Nephron progenitor cell (in vitro differentiated cells): ENCODE measurements around the gene CENPH.

Source experiments
- DNase-seq: peaks from one replicate; pipeline ENCODE4 v3.0.0; 2021
- H3K27ac Mint-ChIP-seq: 2 replicates; pipeline ENCODE4 v1.8.0; 2021; ENCODE audit warnings: mild to moderate bottlenecking, moderate library complexity, mixed read lengths
- H3K27me3 Mint-ChIP-seq: 2 replicates; pipeline ENCODE4 v1.8.0; 2021; ENCODE audit warnings: mild to moderate bottlenecking, low read depth, mixed read lengths; ENCODE audit not compliant: poor library complexity
- H3K36me3 Mint-ChIP-seq: 2 replicates; pipeline ENCODE4 v1.8.0; 2021; ENCODE audit warnings: low read depth, mixed read lengths
- H3K4me1 Mint-ChIP-seq: 2 replicates; pipeline ENCODE4 v1.8.0; 2021; ENCODE audit warnings: mixed read lengths
- H3K4me3 Mint-ChIP-seq: 2 replicates; pipeline ENCODE4 v1.8.0; 2021; ENCODE audit warnings: mild to moderate bottlenecking, moderate library complexity, mixed read lengths
- H3K9me3 Mint-ChIP-seq: 2 replicates; pipeline ENCODE4 v1.8.0; 2021; ENCODE audit warnings: mild to moderate bottlenecking, moderate library complexity, mixed read lengths
- TF ChIP-seq, protein P1 (sequence below): fragments of 200-600 bp; sonication (generic); IDR thresholded peaks from 2 replicates; pipeline ENCODE4 v1.5.0; 2021; ENCODE audit warnings: antibody characterized with exemption

CENPH gene

DNA sequence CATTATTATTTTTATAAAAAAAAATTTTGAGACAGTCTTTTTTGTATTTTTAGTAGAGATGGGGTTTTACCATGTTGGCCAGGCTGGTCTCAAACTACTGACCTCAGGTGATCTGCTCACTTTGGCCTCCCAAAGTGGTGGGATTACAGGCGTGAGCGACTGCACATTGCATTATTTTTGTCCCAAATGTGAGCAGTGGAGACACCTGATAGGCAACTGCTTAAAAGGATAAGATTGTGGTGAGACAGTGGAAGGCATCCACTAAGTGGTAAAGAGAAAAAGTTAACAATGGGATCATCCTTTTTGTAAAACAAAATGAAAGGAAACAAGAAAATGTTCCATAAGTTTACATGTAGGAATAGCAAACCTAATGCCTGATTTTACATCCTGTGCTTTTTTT lies 2.0 kb upstream of the CENPH start:
- Mint-ChIP-seq H3K27ac (peak overlapping the region; percentile 91), H3K27me3 (no peaks in the 10 kb centered on the region), H3K4me1 (peaks cover 15% of the 10 kb centered on the region), H3K9me3 (no peaks in the 10 kb centered on the region), H3K36me3 (peaks cover 4% of the 10 kb centered on the region), H3K4me3 (peak overlapping the region; percentile 74)
- TF ChIP-seq, protein P1, sequence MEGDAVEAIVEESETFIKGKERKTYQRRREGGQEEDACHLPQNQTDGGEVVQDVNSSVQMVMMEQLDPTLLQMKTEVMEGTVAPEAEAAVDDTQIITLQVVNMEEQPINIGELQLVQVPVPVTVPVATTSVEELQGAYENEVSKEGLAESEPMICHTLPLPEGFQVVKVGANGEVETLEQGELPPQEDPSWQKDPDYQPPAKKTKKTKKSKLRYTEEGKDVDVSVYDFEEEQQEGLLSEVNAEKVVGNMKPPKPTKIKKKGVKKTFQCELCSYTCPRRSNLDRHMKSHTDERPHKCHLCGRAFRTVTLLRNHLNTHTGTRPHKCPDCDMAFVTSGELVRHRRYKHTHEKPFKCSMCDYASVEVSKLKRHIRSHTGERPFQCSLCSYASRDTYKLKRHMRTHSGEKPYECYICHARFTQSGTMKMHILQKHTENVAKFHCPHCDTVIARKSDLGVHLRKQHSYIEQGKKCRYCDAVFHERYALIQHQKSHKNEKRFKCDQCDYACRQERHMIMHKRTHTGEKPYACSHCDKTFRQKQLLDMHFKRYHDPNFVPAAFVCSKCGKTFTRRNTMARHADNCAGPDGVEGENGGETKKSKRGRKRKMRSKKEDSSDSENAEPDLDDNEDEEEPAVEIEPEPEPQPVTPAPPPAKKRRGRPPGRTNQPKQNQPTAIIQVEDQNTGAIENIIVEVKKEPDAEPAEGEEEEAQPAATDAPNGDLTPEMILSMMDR: no peak
- no peak for DNase-seq

DNA sequence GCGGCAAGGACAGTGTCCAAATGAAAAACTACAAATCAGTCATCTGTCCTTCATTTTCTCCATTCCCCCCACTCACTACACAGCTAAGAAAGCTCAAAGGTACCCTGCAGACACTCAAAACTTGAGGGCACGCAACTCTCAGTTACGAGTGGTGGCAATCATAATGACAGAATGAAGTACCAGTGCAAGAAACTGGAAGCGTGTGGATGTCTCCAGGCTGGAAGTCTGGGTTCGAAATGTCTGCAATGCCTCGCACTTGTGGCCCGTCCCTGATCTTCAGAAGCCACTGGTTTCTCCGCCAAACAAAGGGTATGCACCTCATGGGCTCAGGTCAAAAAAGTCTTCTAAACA lies 597 bp upstream of the CENPH start:
- TF ChIP-seq, protein P1: no peak
- peak overlapping the region; percentile 98 for H3K4me3 Mint-ChIP-seq
- DNase-seq: no peak

DNA sequence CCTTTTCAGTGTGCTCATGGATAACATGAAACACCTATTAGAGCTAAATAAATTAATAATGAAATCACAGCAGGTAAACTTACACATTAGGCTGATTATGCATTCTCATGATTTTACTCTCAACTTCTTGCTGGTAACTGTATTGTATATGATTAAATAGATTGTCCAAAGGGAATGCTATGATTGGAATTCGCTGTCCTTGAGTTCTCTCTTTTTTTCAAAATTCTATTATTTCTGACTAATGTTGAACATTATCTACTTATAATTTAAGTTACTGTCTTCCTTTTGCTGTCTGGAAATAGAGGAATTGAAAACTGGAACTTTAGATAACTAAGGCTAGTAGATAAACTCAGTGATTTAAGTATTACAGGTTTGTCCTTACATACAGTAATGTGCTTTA lies 13.1 kb downstream of the CENPH start:
- TF ChIP-seq, protein P1: no peak
- Mint-ChIP-seq H3K36me3 (peaks cover 64% of the 10 kb centered on the region), H3K27me3 (no peaks in the 10 kb centered on the region), H3K9me3 (no peaks in the 10 kb centered on the region), H3K4me3 (no peak overlapping the region), H3K4me1 (no peaks in the 10 kb centered on the region), H3K27ac (no peak overlapping the region)
- DNase-seq: no peak

More for the DNA sequence above, 597 bp upstream of the CENPH start:
- H3K4me1 Mint-ChIP-seq: peaks cover 15% of the 10 kb centered on the region
- peak overlapping the region; percentile 100 for H3K27ac Mint-ChIP-seq
- no peaks in the 10 kb centered on the region for H3K9me3 Mint-ChIP-seq
- H3K36me3 Mint-ChIP-seq: peaks cover 5% of the 10 kb centered on the region
- H3K27me3 Mint-ChIP-seq: no peaks in the 10 kb centered on the region

DNA sequence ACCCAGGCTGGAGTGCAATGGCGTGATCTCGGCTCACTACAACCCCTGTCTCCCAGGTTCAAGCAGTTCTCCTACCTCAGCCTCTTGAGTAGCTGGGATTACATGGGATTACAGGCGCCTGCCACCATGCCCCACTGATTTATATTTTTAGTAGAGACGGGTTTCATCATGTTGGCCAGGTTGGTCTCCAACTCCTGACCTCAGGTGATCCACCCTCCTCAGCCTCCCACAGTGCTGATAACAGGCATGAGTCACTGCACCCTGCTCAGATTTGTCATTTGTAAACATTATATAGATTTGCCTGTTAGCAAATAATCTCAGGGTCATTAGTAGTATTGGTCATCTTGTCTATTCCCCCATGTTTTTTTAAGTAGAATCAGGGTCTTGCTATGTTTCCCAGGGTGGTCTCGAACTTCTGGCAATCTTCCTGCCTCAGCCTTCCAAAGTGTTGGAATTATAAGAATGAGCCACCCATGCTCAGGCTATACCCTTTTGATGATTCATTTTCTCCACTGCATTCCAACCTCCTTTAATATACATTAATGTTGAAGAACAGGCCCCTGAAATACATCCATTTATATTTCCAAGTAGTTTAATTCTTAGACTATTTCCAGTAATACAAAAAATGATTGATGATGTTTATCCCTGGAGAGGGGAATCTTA lies 17.3 kb downstream of the CENPH start:
- DNase-seq: no peak
- no peaks in the 10 kb centered on the region for H3K4me1 Mint-ChIP-seq
- no peak overlapping the region for H3K27ac Mint-ChIP-seq
- no peaks in the 10 kb centered on the region for H3K27me3 Mint-ChIP-seq
- H3K9me3 Mint-ChIP-seq: no peaks in the 10 kb centered on the region
- no peak overlapping the region for H3K4me3 Mint-ChIP-seq
- peaks cover 63% of the 10 kb centered on the region for H3K36me3 Mint-ChIP-seq
- TF ChIP-seq, protein P1: no peak

DNA sequence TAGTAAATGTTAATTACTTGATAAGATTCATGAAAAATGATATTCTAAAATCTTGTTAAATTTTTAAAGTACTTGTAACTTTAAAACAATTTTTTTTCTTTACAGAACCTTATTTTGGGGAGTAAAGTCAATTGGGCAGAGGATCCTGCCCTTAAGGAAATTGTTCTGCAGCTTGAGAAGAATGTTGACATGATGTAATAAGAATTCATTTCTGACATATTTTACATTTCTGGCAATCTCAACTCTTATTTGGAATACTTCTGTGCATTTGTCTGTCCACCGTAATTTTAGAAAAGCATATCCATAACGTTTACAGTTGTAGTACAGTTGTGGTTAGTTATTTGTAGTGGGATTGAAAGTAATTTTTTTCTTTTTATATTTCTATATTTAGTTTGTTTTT lies 20.2 kb downstream of the CENPH start:
- no peaks in the 10 kb centered on the region for H3K4me1 Mint-ChIP-seq
- peaks cover 57% of the 10 kb centered on the region for H3K36me3 Mint-ChIP-seq
- no peak for DNase-seq
- no peak overlapping the region for H3K4me3 Mint-ChIP-seq
- H3K27me3 Mint-ChIP-seq: no peaks in the 10 kb centered on the region
- H3K27ac Mint-ChIP-seq: no peak overlapping the region
- H3K9me3 Mint-ChIP-seq: no peaks in the 10 kb centered on the region
- TF ChIP-seq, protein P1: no peak

DNA sequence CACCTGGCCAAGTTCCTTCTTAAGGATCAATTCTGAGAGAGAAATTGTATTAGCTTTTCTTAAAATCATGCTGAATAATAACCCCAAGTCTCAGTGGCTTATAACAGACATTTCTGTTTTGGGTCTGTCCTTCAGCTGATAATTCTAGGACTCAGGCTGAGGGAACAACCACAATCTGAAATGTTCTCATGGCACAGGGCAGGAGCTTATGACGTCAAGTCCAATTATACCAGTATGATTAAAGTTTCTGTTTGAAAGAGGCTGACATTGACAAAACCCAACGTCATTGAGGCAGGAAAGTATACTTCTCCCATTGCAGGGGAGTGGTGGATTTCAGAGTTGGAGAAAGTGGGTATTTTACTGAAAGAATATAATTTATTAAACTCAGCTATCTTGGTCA lies 21.8 kb downstream of the CENPH start:
- no peaks in the 10 kb centered on the region for H3K9me3 Mint-ChIP-seq
- no peak for DNase-seq

More for the DNA sequence above, 21.8 kb downstream of the CENPH start:
- TF ChIP-seq, protein P1: no peak
- Mint-ChIP-seq H3K36me3 (peaks cover 56% of the 10 kb centered on the region), H3K27me3 (no peaks in the 10 kb centered on the region), H3K27ac (no peak overlapping the region), H3K4me1 (no peaks in the 10 kb centered on the region), H3K4me3 (no peak overlapping the region)
